SH-SY5Y (cell line): ENCODE data around the gene KLF17.

Source experiments
- GATA2 ChIP-seq: IDR thresholded peaks from 2 replicates; pipeline ENCODE4 v1.6.1; 2011; ENCODE audit warnings: mild to moderate bottlenecking, low read depth, low read length
- GATA3 ChIP-seq: IDR thresholded peaks from 2 replicates; pipeline ENCODE4 v1.6.1; 2011; ENCODE audit warnings: low read depth, mild to moderate bottlenecking, low read length, moderate library complexity

GRCh38 chr1:44141531-44141930 lies 22.9 kb downstream of the KLF17 start, which contains the start of gene KLF18:
- no peak for TF ChIP-seq GATA3
- no peak for TF ChIP-seq GATA2
